ENCODE data around the gene AMMECR1.

- TF ChIP-seq CTCF (IDR thresholded peaks at IDR 0.05; ENCODE audit: low read depth, low read length): no peak
- TF ChIP-seq POLR2A (IDR thresholded peaks at IDR 0.05; ENCODE audit: extremely low read depth, insufficient read length): no peak
Observed at GRCh38 chrX:110182362-110182761, 135.5 kb downstream of the AMMECR1 start.

Data from NB4 (cell line).